ENCODE data around the gene HIVEP2. TPM values are rescaled to one million over a fixed set of nuclear protein-coding genes. Genes with fewer than 3 reads are reported as not detected.

The HIVEP2 gene
- total and polyA plus RNA-seq, 4 donors: 3.0 to 23.8 (median 11.2) TPM

- H3K27ac ChIP-seq (ENCODE audit: low read depth in 1 of 2, low read length in 1 of 2): no peak overlapping the region
- no peaks in the 10 kb centered on the region for H3K27me3 ChIP-seq (ENCODE audit: control insufficient read depth in 3 of 3, insufficient read depth in 3 of 3, low read length in 2 of 3)
- TF ChIP-seq CTCF (IDR thresholded peaks at IDR 0.05; ENCODE audit: control extremely low read depth, extremely low read depth): no peak
- no peaks in the 10 kb centered on the region for H3K9me3 ChIP-seq (ENCODE audit: control insufficient read depth in 4 of 4, insufficient read depth in 3 of 4, low read length in 3 of 4)
- WGBS, 2 donors: 65 to 85% methylated on average over 5 of the region's 5 CpGs
- no peak overlapping the region for H3K9ac ChIP-seq (ENCODE audit: insufficient read depth in 1 of 2, low read length in 2 of 2)
- no peaks in the 10 kb centered on the region for H3K36me3 ChIP-seq (ENCODE audit: control insufficient read depth in 4 of 4, insufficient read depth in 4 of 4, low read length in 4 of 4)
- ATAC-seq (ENCODE audit: insufficient read depth, low FRiP score): no peak
- no peak overlapping the region for H3K4me3 ChIP-seq
- H3K4me1 ChIP-seq (ENCODE audit: control insufficient read depth in 5 of 5, insufficient read depth in 5 of 5, low read length in 5 of 5): peaks cover 0 to 15% (median 12%) of the 10 kb centered on the region in 5 donors
- DNase-seq: no peak
These were observed 6.5 kb downstream of the HIVEP2 start for GRCh38 chr6:142938510-142938909.

GRCh38 chr6:142937986-142938385, 7.0 kb downstream of the HIVEP2 start:
- Histone ChIP-seq H3K4me1 (ENCODE audit: control insufficient read depth in 5 of 5, insufficient read depth in 5 of 5, low read length in 5 of 5) (peaks cover 0 to 15% (median 7%) of the 10 kb centered on the region in 5 donors), H3K27ac (ENCODE audit: low read depth in 1 of 2, low read length in 1 of 2) (no peak overlapping the region), H3K27me3 (ENCODE audit: control insufficient read depth in 3 of 3, insufficient read depth in 3 of 3, low read length in 2 of 3) (no peaks in the 10 kb centered on the region), H3K9me3 (ENCODE audit: control insufficient read depth in 4 of 4, insufficient read depth in 3 of 4, low read length in 3 of 4) (no peaks in the 10 kb centered on the region), H3K4me3 (no peak overlapping the region), H3K36me3 (ENCODE audit: control insufficient read depth in 4 of 4, insufficient read depth in 4 of 4, low read length in 4 of 4) (no peaks in the 10 kb centered on the region), H3K9ac (ENCODE audit: insufficient read depth in 1 of 2, low read length in 2 of 2) (peak overlapping the region in 1 of 2 donors; percentile 11)
- no peak for ATAC-seq (ENCODE audit: insufficient read depth, low FRiP score)
- 86 to 95% methylated on average over 5 of the region's 5 CpGs for WGBS, 2 donors
- peak in 1 of 3 donors; percentile 57 for DNase-seq
- no peak for TF ChIP-seq CTCF (IDR thresholded peaks at IDR 0.05; ENCODE audit: control extremely low read depth, extremely low read depth)

- 91 to 96% methylated on average over 21 of the region's 21 CpGs for WGBS, 2 donors
- DNase-seq: no peak
- H3K27ac ChIP-seq (ENCODE audit: low read depth in 1 of 2, low read length in 1 of 2): no peak overlapping the region
These were observed 9.1 kb downstream of the HIVEP2 start for GRCh38 chr6:142935553-142936517.

More at GRCh38 chr6:142935553-142936517, 9.1 kb downstream of the HIVEP2 start:
- H3K36me3 ChIP-seq (ENCODE audit: control insufficient read depth in 4 of 4, insufficient read depth in 4 of 4, low read length in 4 of 4): no peaks in the 10 kb centered on the region
- H3K4me1 ChIP-seq (ENCODE audit: control insufficient read depth in 5 of 5, insufficient read depth in 5 of 5, low read length in 5 of 5): peaks cover 0 to 20% (median 5%) of the 10 kb centered on the region in 5 donors
- no peaks in the 10 kb centered on the region for H3K27me3 ChIP-seq (ENCODE audit: control insufficient read depth in 3 of 3, insufficient read depth in 3 of 3, low read length in 2 of 3)
- no peak overlapping the region for H3K4me3 ChIP-seq
- no peak for ATAC-seq (ENCODE audit: insufficient read depth, low FRiP score)
- no peaks in the 10 kb centered on the region for H3K9me3 ChIP-seq (ENCODE audit: control insufficient read depth in 4 of 4, insufficient read depth in 3 of 4, low read length in 3 of 4)
- TF ChIP-seq CTCF (IDR thresholded peaks at IDR 0.05; ENCODE audit: control extremely low read depth, extremely low read depth): no peak
- no peak overlapping the region for H3K9ac ChIP-seq (ENCODE audit: insufficient read depth in 1 of 2, low read length in 2 of 2)

All from lung (tissue), 12 donors.